ENCODE measurements around the gene PDGFB. TPM values are rescaled to one million over a fixed set of nuclear protein-coding genes. Genes with fewer than 3 reads are reported as not detected.

The PDGFB gene
- total RNA-seq, 1 donor from 2014 or later, result 27.3 TPM

GRCh38 chr22:39281126-39281525 is 36.3 kb upstream of the PDGFB start:
- Mint-ChIP-seq H3K4me3 (ENCODE audit: unreplicated experiment) (no peak overlapping the region), H3K36me3 (ENCODE audit: low read depth, unreplicated experiment) (peaks cover 3% of the 10 kb centered on the region), H3K9me3 (ENCODE audit: unreplicated experiment) (no peaks in the 10 kb centered on the region), H3K4me1 (ENCODE audit: low read depth, unreplicated experiment) (peaks cover 1% of the 10 kb centered on the region), H3K27me3 (ENCODE audit: low read depth, unreplicated experiment) (peaks cover 6% of the 10 kb centered on the region), H3K27ac (ENCODE audit: unreplicated experiment) (no peak overlapping the region)
- Histone ChIP-seq H3K27ac (ENCODE audit: low read depth, low read length) (no peak overlapping the region), H3K4me3 (ENCODE audit: insufficient read depth, low read depth, low read length) (no peak overlapping the region), H3K4me1 (ENCODE audit: insufficient read depth, low read length) (peaks cover 12% of the 10 kb centered on the region), H3K27me3 (ENCODE audit: insufficient read depth, low read length) (no peaks in the 10 kb centered on the region), H3K36me3 (ENCODE audit: insufficient read depth, low read length) (no peaks in the 10 kb centered on the region), H3K4me2 (ENCODE audit: low read length) (no peak overlapping the region), H3K9ac (ENCODE audit: low read length) (no peak overlapping the region), H3K79me2 (ENCODE audit: insufficient read depth, low read length) (no peaks in the 10 kb centered on the region), H2AFZ (ENCODE audit: low read depth, low read length) (no peak overlapping the region), H4K20me1 (ENCODE audit: insufficient read depth, low read length) (no peaks in the 10 kb centered on the region), H3K9me3 (ENCODE audit: insufficient read depth, low read depth, low read length) (peaks cover 10% of the 10 kb centered on the region)
- FAIRE-seq (no peak), DNase-seq (ENCODE audit: low read depth) (no peak)
- TF ChIP-seq EZH2 (IDR thresholded peaks at IDR 0.05; ENCODE audit: insufficient read depth, low read length) (no peak), CTCF (IDR thresholded peaks at IDR 0.05; ENCODE audit: insufficient read depth, low read depth, low read length) (no peak)

GRCh38 chr22:39280250-39280649 is 35.5 kb upstream of the PDGFB start:
- no peaks in the 10 kb centered on the region for H3K27me3 ChIP-seq (ENCODE audit: insufficient read depth, low read length)
- no peak overlapping the region for H3K4me3 ChIP-seq (ENCODE audit: insufficient read depth, low read depth, low read length)
- H3K9me3 ChIP-seq (ENCODE audit: insufficient read depth, low read depth, low read length), result peaks cover 10% of the 10 kb centered on the region
- Mint-ChIP-seq H3K27me3 (ENCODE audit: low read depth, unreplicated experiment) (peaks cover 6% of the 10 kb centered on the region), H3K4me3 (ENCODE audit: unreplicated experiment) (no peak overlapping the region), H3K4me1 (ENCODE audit: low read depth, unreplicated experiment) (peaks cover 1% of the 10 kb centered on the region), H3K27ac (ENCODE audit: unreplicated experiment) (no peak overlapping the region), H3K9me3 (ENCODE audit: unreplicated experiment) (peaks cover 2% of the 10 kb centered on the region), H3K36me3 (ENCODE audit: low read depth, unreplicated experiment) (peaks cover 3% of the 10 kb centered on the region)
- H2AFZ ChIP-seq (ENCODE audit: low read depth, low read length), result no peak overlapping the region
- FAIRE-seq (no peak), DNase-seq (ENCODE audit: low read depth) (no peak)
- H3K9ac ChIP-seq (ENCODE audit: low read length), result no peak overlapping the region
- no peaks in the 10 kb centered on the region for H3K79me2 ChIP-seq (ENCODE audit: insufficient read depth, low read length)
- peaks cover 12% of the 10 kb centered on the region for H3K4me1 ChIP-seq (ENCODE audit: insufficient read depth, low read length)
- H3K36me3 ChIP-seq (ENCODE audit: insufficient read depth, low read length), result no peaks in the 10 kb centered on the region
- no peaks in the 10 kb centered on the region for H4K20me1 ChIP-seq (ENCODE audit: insufficient read depth, low read length)
- no peak overlapping the region for H3K4me2 ChIP-seq (ENCODE audit: low read length)
- TF ChIP-seq CTCF (IDR thresholded peaks at IDR 0.05; ENCODE audit: insufficient read depth, low read depth, low read length) (no peak), EZH2 (IDR thresholded peaks at IDR 0.05; ENCODE audit: insufficient read depth, low read length) (no peak)
- H3K27ac ChIP-seq (ENCODE audit: low read depth, low read length), result no peak overlapping the region

- no peak overlapping the region for H3K27ac Mint-ChIP-seq (ENCODE audit: unreplicated experiment)
- no peaks in the 10 kb centered on the region for H3K36me3 ChIP-seq (ENCODE audit: insufficient read depth, low read length)
- H3K9me3 Mint-ChIP-seq (ENCODE audit: unreplicated experiment), result peaks cover 2% of the 10 kb centered on the region
- peaks cover 3% of the 10 kb centered on the region for H3K36me3 Mint-ChIP-seq (ENCODE audit: low read depth, unreplicated experiment)
- no peaks in the 10 kb centered on the region for H3K79me2 ChIP-seq (ENCODE audit: insufficient read depth, low read length)
- H3K4me1 Mint-ChIP-seq (ENCODE audit: low read depth, unreplicated experiment), result peaks cover 1% of the 10 kb centered on the region
- H3K4me1 ChIP-seq (ENCODE audit: insufficient read depth, low read length), result peaks cover 12% of the 10 kb centered on the region
- H3K4me2 ChIP-seq (ENCODE audit: low read length), result no peak overlapping the region
- H3K27me3 Mint-ChIP-seq (ENCODE audit: low read depth, unreplicated experiment), result peaks cover 6% of the 10 kb centered on the region
- FAIRE-seq, result no peak
- peaks cover 4% of the 10 kb centered on the region for H3K9me3 ChIP-seq (ENCODE audit: insufficient read depth, low read depth, low read length)
- no peak overlapping the region for H3K4me3 ChIP-seq (ENCODE audit: insufficient read depth, low read depth, low read length)
- H3K27ac ChIP-seq (ENCODE audit: low read depth, low read length), result no peak overlapping the region
- no peaks in the 10 kb centered on the region for H3K27me3 ChIP-seq (ENCODE audit: insufficient read depth, low read length)
- H4K20me1 ChIP-seq (ENCODE audit: insufficient read depth, low read length), result no peaks in the 10 kb centered on the region
- TF ChIP-seq CTCF (IDR thresholded peaks at IDR 0.05; ENCODE audit: insufficient read depth, low read depth, low read length) (no peak), EZH2 (IDR thresholded peaks at IDR 0.05; ENCODE audit: insufficient read depth, low read length) (no peak)
- no peak overlapping the region for H3K4me3 Mint-ChIP-seq (ENCODE audit: unreplicated experiment)
- no peak overlapping the region for H3K9ac ChIP-seq (ENCODE audit: low read length)
- peak overlapping the region; percentile 16 for H2AFZ ChIP-seq (ENCODE audit: low read depth, low read length)
- no peak for DNase-seq (ENCODE audit: low read depth)
Observed at GRCh38 chr22:39279170-39279850, 34.5 kb upstream of the PDGFB start.
